ENCODE data around the gene DNAJA4. TPM values are rescaled to one million over a fixed set of nuclear protein-coding genes. Genes with fewer than 3 reads are reported as not detected.
"Not testable (repeated sequence)": the region's sequence is repeated elsewhere in the genome, so short reads cannot be mapped to it uniquely, and the experiment has no call there.

Gene DNAJA4
- total and polyA plus RNA-seq, 2 of the 13 experiments (the other 11 are each of a cell fraction or from before 2014, with no cell fraction given), result not detected

DNA sequence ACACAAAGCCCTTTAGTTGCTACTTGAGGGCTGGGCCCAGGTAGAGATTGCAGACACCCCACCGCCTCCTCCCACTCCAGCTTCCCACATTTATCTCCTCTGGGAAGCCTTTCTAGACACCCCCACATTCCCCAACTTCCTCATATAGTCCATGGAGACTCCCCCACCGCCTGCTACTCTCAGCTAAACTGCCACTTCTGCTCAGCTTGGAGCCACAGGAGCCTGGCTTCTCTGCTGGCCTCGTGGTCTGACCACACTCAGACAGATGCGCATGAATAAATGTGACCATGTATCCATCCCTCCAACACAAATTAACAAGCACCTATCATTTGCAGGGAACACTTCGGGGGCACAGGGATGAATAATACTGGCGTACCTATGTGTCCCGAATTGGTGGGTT lies 19.5 kb upstream of the DNAJA4 start:
- intact Hi-C loops (cut with micrococcal nuclease; ENCODE audit: unreplicated experiment), result no loop called here
- CTCF ChIA-PET (ENCODE audit: low intra/inter-chr PET ratio, low total read pairs), result no interaction called here

DNA sequence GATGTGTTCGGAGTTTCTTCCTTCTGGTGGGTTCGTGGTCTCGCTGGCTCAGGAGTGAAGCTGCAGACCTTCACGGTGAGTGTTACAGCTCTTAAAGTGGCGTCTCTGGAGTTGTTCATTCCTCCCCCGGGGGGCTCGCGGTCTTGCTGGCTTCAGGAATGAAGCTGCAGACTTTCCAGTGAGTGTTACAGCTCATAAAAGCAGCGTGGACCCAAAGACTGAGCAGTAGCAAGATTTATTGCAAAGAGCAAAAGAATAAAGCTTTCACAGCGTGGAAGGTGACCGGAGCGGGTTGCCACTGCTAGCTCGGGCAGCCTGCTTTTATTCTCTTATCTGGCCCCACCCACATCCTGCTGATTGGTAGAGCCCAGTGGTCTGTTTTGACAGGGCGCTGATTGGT lies 19.0 kb upstream of the DNAJA4 start:
- BruUV-seq (replicated peaks); FAIRE-seq; intact Hi-C loops (cut with micrococcal nuclease; ENCODE audit: unreplicated experiment); ATAC-seq; H4K20me1 ChIP-seq (ENCODE audit: insufficient read depth, low read length); H3K4me2 ChIP-seq (ENCODE audit: low read depth, low read length); H3K4me3 ChIP-seq (replicated peaks in 1 of 3; ENCODE audit: insufficient read depth in 1 of 3, low read depth in 2 of 3, low read length in 3 of 3); H2AFZ ChIP-seq (ENCODE audit: low read length); H3K27me3 ChIP-seq (ENCODE audit: control insufficient read depth in 1 of 2, insufficient read depth in 2 of 2, low read length in 2 of 2); H3K79me2 ChIP-seq (ENCODE audit: insufficient read depth, low read length); H3K27ac ChIP-seq (ENCODE audit: extremely low read length, insufficient read depth, low read length); CTCF ChIA-PET (ENCODE audit: low intra/inter-chr PET ratio, low total read pairs); DNase-seq (ENCODE audit: low spot score); H3K36me3 ChIP-seq (replicated peaks in 1 of 2; ENCODE audit: control insufficient read depth in 1 of 2, insufficient read depth in 2 of 2, low read length in 2 of 2); H3K9me3 ChIP-seq (ENCODE audit: low read length); H3K9ac ChIP-seq (ENCODE audit: insufficient read depth, low read depth, low read length): not testable (repeated sequence)
- H3K4me1 ChIP-seq (ENCODE audit: insufficient read depth, low read length), result peaks cover 32% of the 10 kb centered on the region
- POLR2A ChIA-PET, result interaction anchor here (1.6 kb wide), 1 partner anchor 54 kb away, joined by 4 read pairs; the partner anchor contains the start of gene SKIC8
- 77% methylated on average over 9 of the region's 14 CpGs for WGBS (ENCODE audit: low lambda C conversion rate)
- in situ Hi-C loops (cut with HindIII; ENCODE audit: extremely low pct_ligation_motif_present, low pct_unique_long_range_greater_than_20kb), result loop anchor here (25.0 kb wide), 1 partner anchor 283 kb away; no protein-coding TSS in a partner anchor

More for the DNA sequence above, 19.5 kb upstream of the DNAJA4 start:
- DNase-seq (ENCODE audit: low spot score) (no peak), ATAC-seq (no peak), FAIRE-seq (no peak)
- H3K27me3 ChIP-seq (ENCODE audit: control insufficient read depth in 1 of 2, insufficient read depth in 2 of 2, low read length in 2 of 2), result no peaks in the 10 kb centered on the region
- H3K4me2 ChIP-seq (ENCODE audit: low read depth, low read length), result no peak overlapping the region
- no peaks in the 10 kb centered on the region for H4K20me1 ChIP-seq (ENCODE audit: insufficient read depth, low read length)
- no peak for TF ChIP-seq MEIS2 (CRISPR knock-in tag; IDR thresholded peaks at IDR 0.05)
- no peak for TF ChIP-seq ZNF766 (CRISPR knock-in tag; IDR thresholded peaks at IDR 0.05; ENCODE audit: borderline replicate concordance)
- TF ChIP-seq RBM39 (IDR thresholded peaks at IDR 0.05; ENCODE audit: low read depth, low read length, poor library complexity, severe bottlenecking), result no peak
- no peak for TF ChIP-seq TOPORS (CRISPR knock-in tag; IDR thresholded peaks at IDR 0.05)
- TF ChIP-seq, protein P1, sequence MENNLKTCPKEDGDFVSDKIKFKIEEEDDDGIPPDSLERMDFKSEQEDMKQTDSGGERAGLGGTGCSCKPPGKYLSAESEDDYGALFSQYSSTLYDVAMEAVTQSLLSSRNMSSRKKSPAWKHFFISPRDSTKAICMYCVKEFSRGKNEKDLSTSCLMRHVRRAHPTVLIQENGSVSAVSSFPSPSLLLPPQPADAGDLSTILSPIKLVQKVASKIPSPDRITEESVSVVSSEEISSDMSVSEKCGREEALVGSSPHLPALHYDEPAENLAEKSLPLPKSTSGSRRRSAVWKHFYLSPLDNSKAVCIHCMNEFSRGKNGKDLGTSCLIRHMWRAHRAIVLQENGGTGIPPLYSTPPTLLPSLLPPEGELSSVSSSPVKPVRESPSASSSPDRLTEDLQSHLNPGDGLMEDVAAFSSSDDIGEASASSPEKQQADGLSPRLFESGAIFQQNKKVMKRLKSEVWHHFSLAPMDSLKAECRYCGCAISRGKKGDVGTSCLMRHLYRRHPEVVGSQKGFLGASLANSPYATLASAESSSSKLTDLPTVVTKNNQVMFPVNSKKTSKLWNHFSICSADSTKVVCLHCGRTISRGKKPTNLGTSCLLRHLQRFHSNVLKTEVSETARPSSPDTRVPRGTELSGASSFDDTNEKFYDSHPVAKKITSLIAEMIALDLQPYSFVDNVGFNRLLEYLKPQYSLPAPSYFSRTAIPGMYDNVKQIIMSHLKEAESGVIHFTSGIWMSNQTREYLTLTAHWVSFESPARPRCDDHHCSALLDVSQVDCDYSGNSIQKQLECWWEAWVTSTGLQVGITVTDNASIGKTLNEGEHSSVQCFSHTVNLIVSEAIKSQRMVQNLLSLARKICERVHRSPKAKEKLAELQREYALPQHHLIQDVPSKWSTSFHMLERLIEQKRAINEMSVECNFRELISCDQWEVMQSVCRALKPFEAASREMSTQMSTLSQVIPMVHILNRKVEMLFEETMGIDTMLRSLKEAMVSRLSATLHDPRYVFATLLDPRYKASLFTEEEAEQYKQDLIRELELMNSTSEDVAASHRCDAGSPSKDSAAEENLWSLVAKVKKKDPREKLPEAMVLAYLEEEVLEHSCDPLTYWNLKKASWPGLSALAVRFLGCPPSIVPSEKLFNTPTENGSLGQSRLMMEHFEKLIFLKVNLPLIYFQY (CRISPR knock-in tag; IDR thresholded peaks at IDR 0.05; ENCODE audit: borderline replicate concordance), result no peak
- no peak for TF ChIP-seq SPEN (CRISPR knock-in tag; IDR thresholded peaks at IDR 0.05; ENCODE audit: low read depth)
- TF ChIP-seq PLRG1 (conservative IDR thresholded peaks at IDR 0.05), result no peak
- in situ Hi-C loops (cut with HindIII; ENCODE audit: extremely low pct_ligation_motif_present, low pct_unique_long_range_greater_than_20kb), result loop anchor here (5.0 to 25.0 kb wide), 3 partner anchors 68 to 283 kb away; no protein-coding TSS in a partner anchor
- H2AFZ ChIP-seq (ENCODE audit: low read length), result no peak overlapping the region
- H3K36me3 ChIP-seq (replicated peaks in 1 of 2; ENCODE audit: control insufficient read depth in 1 of 2, insufficient read depth in 2 of 2, low read length in 2 of 2), result no peaks in the 10 kb centered on the region
- POLR2A ChIA-PET, result interaction anchor here (1.6 kb wide), 1 partner anchor 55 kb away, joined by 4 read pairs; the partner anchor contains the start of gene SKIC8
- H3K4me1 ChIP-seq (ENCODE audit: insufficient read depth, low read length), result peaks cover 32% of the 10 kb centered on the region
- no peaks in the 10 kb centered on the region for H3K9me3 ChIP-seq (ENCODE audit: low read length)
- no peak overlapping the region for H3K4me3 ChIP-seq (replicated peaks in 1 of 3; ENCODE audit: insufficient read depth in 1 of 3, low read depth in 2 of 3, low read length in 3 of 3)
- no peak overlapping the region for H3K27ac ChIP-seq (ENCODE audit: extremely low read length, insufficient read depth, low read length)
- H3K79me2 ChIP-seq (ENCODE audit: insufficient read depth, low read length), result no peaks in the 10 kb centered on the region
- no TSS peak for BruUV-seq (replicated peaks)
- H3K9ac ChIP-seq (ENCODE audit: insufficient read depth, low read depth, low read length), result no peak overlapping the region
- WGBS (ENCODE audit: low lambda C conversion rate), result 39% methylated on average over 7 of the region's 7 CpGs

Data from HepG2 (cell line).